VCaP (cell line): ENCODE data around the gene ACSS3.

Experiments used
- H3K27ac ChIP-seq: fragments of 450-650 bp; 2 replicates; pipeline ENCODE4 v1.5.1; 2017
- CTCF ChIP-seq: fragments of 450-650 bp; conservative IDR thresholded peaks from 2 replicates; pipeline ENCODE4 v1.5.1; 2017; ENCODE audit warnings: mild to moderate bottlenecking, moderate library complexity

Gene ACSS3

GRCh38 chr12:81159856-81160255 lies 82.0 kb downstream of the ACSS3 start:
- no peak overlapping the region for H3K27ac ChIP-seq
- TF ChIP-seq CTCF: no peak

- no peak for TF ChIP-seq CTCF
- H3K27ac ChIP-seq: no peak overlapping the region
Measured at GRCh38 chr12:81161680-81162079, 83.8 kb downstream of the ACSS3 start.

GRCh38 chr12:81162391-81163136 lies 84.7 kb downstream of the ACSS3 start:
- H3K27ac ChIP-seq: no peak overlapping the region
- no peak for TF ChIP-seq CTCF

- no peak for TF ChIP-seq CTCF
- H3K27ac ChIP-seq: no peak overlapping the region
Measured at GRCh38 chr12:81164827-81165226, 86.9 kb downstream of the ACSS3 start.

- H3K27ac ChIP-seq: no peak overlapping the region
- TF ChIP-seq CTCF: no peak
Measured at GRCh38 chr12:81166790-81167189, 88.9 kb downstream of the ACSS3 start.

- no peak for TF ChIP-seq CTCF
- no peak overlapping the region for H3K27ac ChIP-seq
Measured at GRCh38 chr12:81167694-81168093, 89.8 kb downstream of the ACSS3 start.

GRCh38 chr12:81168445-81168844 lies 90.6 kb downstream of the ACSS3 start:
- TF ChIP-seq CTCF: no peak
- H3K27ac ChIP-seq: no peak overlapping the region
